Trophoblast cell (in vitro differentiated cells and primary cell): ENCODE measurements around the gene TGM3.

Source experiments
- DNase-seq, 2 donors: peaks; one replicate each; pipeline ENCODE4 v3.0.0-alpha.2; 2016
- H2AFZ ChIP-seq: 2 replicates; pipeline ENCODE4 v1.6.1; 2013; ENCODE audit warnings: low read length, moderate library complexity, mild to moderate bottlenecking; ENCODE audit not compliant: insufficient read depth, poor library complexity
- H2AK5ac ChIP-seq: 2 replicates; pipeline ENCODE4 v1.6.1; 2013; ENCODE audit warnings: mild to moderate bottlenecking, low read length
- H2BK120ac ChIP-seq: 2 replicates; pipeline ENCODE4 v1.6.1; 2013; ENCODE audit warnings: low read length, mild to moderate bottlenecking, moderate library complexity; ENCODE audit not compliant: insufficient read depth, poor library complexity
- H2BK12ac ChIP-seq: 2 replicates; pipeline ENCODE4 v1.6.1; 2013; ENCODE audit warnings: mild to moderate bottlenecking, low read length, moderate library complexity
- H2BK5ac ChIP-seq: 2 replicates; pipeline ENCODE4 v1.6.1; 2013; ENCODE audit warnings: low read length, low read depth, moderate library complexity, mild to moderate bottlenecking; ENCODE audit not compliant: poor library complexity
- H3K14ac ChIP-seq: 2 replicates; pipeline ENCODE4 v1.6.1; 2013; ENCODE audit warnings: mild to moderate bottlenecking, low read length
- H3K18ac ChIP-seq: 2 replicates; pipeline ENCODE4 v1.6.1; 2013; ENCODE audit warnings: mild to moderate bottlenecking, low read length
- H3K23ac ChIP-seq: 2 replicates; pipeline ENCODE4 v1.6.1; 2013; ENCODE audit warnings: low read length
- H3K27ac ChIP-seq: 2 replicates; pipeline ENCODE4 v1.5.1; 2013; ENCODE audit warnings: low read depth, mild to moderate bottlenecking, inconsistent platforms, low read length, moderate library complexity
- H3K27me3 ChIP-seq: 2 replicates; pipeline ENCODE4 v1.6.1; 2013; ENCODE audit warnings: inconsistent platforms, mild to moderate bottlenecking, low read length, moderate library complexity; ENCODE audit not compliant: insufficient read depth
- H3K36me3 ChIP-seq, 2 experiments: 1 replicate in 1 of 2; 2 replicates in 1 of 2; pipeline ENCODE4 v1.6.1; 2013; ENCODE audit warnings: low read length in 2 of 2, mild to moderate bottlenecking in 2 of 2, moderate library complexity in 1 of 2; ENCODE audit not compliant: insufficient read depth in 2 of 2, control insufficient read depth in 1 of 2
- H3K4ac ChIP-seq: 2 replicates; pipeline ENCODE4 v1.6.1; 2013; ENCODE audit warnings: low read depth, mild to moderate bottlenecking, low read length, moderate library complexity
- H3K4me1 ChIP-seq, 2 experiments: 1 replicate in 1 of 2; 2 replicates in 1 of 2; pipeline ENCODE4 v1.6.1; 2013; ENCODE audit warnings: low read length in 2 of 2, mild to moderate bottlenecking in 2 of 2, moderate library complexity in 1 of 2; ENCODE audit not compliant: insufficient read depth in 2 of 2, control insufficient read depth in 1 of 2
- H3K4me2 ChIP-seq: 2 replicates; pipeline ENCODE4 v1.6.1; 2013; ENCODE audit warnings: inconsistent platforms, mild to moderate bottlenecking, low read length, moderate library complexity
- H3K4me3 ChIP-seq: 2 replicates; pipeline ENCODE4 v1.5.1; 2013; ENCODE audit warnings: mild to moderate bottlenecking, low read depth, low read length, inconsistent platforms
- H3K79me1 ChIP-seq: one replicate; pipeline ENCODE4 v1.6.1; 2013; ENCODE audit warnings: low read length
- H3K79me2 ChIP-seq: 2 replicates; pipeline ENCODE4 v1.6.1; 2013; ENCODE audit warnings: low read length, mild to moderate bottlenecking; ENCODE audit not compliant: control insufficient read depth, insufficient read depth, poor library complexity
- H3K9ac ChIP-seq: 2 replicates; pipeline ENCODE4 v1.6.1; 2013; ENCODE audit warnings: mild to moderate bottlenecking, low read length
- H3K9me3 ChIP-seq: 2 replicates; pipeline ENCODE4 v1.6.1; 2013; ENCODE audit warnings: low read depth, mild to moderate bottlenecking, control low read depth, inconsistent platforms, low read length; ENCODE audit not compliant: insufficient read depth
- H4K12ac ChIP-seq: 2 replicates; pipeline ENCODE4 v1.6.1; 2013; ENCODE audit warnings: low read depth, mild to moderate bottlenecking, low read length, moderate library complexity
- H4K8ac ChIP-seq: 2 replicates; pipeline ENCODE4 v1.6.1; 2013; ENCODE audit warnings: low read depth, mild to moderate bottlenecking, low read length, moderate library complexity
- H4K91ac ChIP-seq: one replicate; pipeline ENCODE4 v1.6.1; 2013; ENCODE audit warnings: low read depth, mild to moderate bottlenecking, low read length, moderate library complexity
- WGBS: extraction: QIAGEN DNeasy Blood & Tissue Kit; methylation state at CpG from one replicate; pipeline ENCODE4 v1.1.7; 2013; ENCODE audit warnings: missing lambda C conversion rate; ENCODE audit not compliant: insufficient read length, insufficient coverage; ENCODE audit errors: extremely low coverage; 5-methylcytosine and 5-hydroxymethylcytosine counted together

TGM3 gene

DNA sequence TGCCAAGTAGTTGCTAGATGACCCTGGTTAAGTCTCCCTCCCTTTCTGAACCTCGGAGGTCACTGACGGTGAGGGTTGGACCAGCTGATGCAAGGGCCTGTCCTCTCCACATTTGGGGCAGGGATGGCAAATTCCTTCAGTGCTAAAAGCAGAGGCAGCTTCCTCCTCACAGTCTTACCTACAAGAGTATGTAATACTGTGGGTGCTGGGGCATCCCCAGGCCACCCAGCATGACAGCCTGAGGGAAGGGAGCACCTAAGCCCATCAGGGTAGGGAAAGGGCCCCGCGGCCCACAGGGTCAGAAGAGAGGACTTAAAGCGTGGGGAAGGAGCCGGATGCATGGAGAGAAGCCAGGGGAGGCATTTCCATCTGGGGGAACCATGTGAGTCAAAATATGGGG lies 38.0 kb downstream of the TGM3 start:
- no peak overlapping the region for H4K91ac ChIP-seq
- H4K12ac ChIP-seq = no peak overlapping the region
- H2AK5ac ChIP-seq = no peak overlapping the region
- no peaks in the 10 kb centered on the region for H3K27me3 ChIP-seq
- no peaks in the 10 kb centered on the region for H3K79me1 ChIP-seq
- WGBS = no CpG with 5 or more reads among the region's 6 CpGs
- no peak overlapping the region for H3K18ac ChIP-seq
- no peaks in the 10 kb centered on the region for H3K79me2 ChIP-seq
- H3K23ac ChIP-seq = no peak overlapping the region
- H2AFZ ChIP-seq = no peak overlapping the region
- H3K9me3 ChIP-seq = no peaks in the 10 kb centered on the region
- H3K14ac ChIP-seq = no peak overlapping the region
- no peak overlapping the region for H4K8ac ChIP-seq
- no peak for DNase-seq
- no peaks in the 10 kb centered on the region for H3K4me1 ChIP-seq
- H3K4ac ChIP-seq = no peak overlapping the region
- no peak overlapping the region for H2BK12ac ChIP-seq
- no peak overlapping the region for H3K4me2 ChIP-seq
- H3K4me3 ChIP-seq = no peak overlapping the region
- H2BK120ac ChIP-seq = no peak overlapping the region
- H3K27ac ChIP-seq = no peak overlapping the region
- H2BK5ac ChIP-seq = no peak overlapping the region
- H3K9ac ChIP-seq = no peak overlapping the region
- H3K36me3 ChIP-seq = no peaks in the 10 kb centered on the region

DNA sequence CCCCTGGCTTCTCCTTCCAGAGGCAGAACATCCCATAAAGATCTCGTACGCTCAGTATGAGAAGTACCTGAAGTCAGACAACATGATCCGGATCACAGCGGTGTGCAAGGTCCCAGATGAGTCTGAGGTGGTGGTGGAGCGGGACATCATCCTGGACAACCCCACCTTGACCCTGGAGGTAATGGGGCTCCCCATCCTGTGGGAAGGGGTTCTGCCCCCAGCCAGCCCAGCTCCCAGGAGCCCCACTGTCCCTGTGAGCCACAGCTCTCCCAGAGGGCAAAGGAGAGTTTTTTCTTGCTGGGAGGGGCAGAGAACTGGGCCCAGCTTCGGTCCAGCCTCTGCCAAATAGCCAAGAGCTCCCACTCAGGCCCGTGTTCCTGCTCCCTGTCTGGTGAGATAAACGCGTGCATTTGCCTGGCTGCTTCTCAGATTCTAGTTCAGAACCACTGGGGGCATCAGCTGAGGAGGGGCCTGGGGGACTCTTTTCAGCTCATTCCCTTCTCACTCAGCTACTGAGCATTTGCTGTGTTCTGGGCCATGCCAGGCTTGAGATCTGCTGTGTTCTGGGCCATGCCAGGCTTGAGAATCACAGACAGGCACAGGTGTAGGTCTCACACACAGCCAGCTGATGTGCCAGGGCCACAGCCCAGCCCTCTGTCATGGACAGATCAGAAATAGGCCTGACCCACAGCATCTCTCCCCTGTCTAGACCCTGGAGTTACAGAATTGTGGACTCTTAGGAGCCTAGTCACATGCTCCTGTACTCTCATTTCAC lies 39.5 kb downstream of the TGM3 start:
- WGBS = no CpG with 5 or more reads among the region's 9 CpGs
- no peak overlapping the region for H2BK12ac ChIP-seq
- DNase-seq = no peak
- no peak overlapping the region for H2AFZ ChIP-seq
- no peak overlapping the region for H2AK5ac ChIP-seq
- H3K36me3 ChIP-seq = no peaks in the 10 kb centered on the region
- no peak overlapping the region for H3K9ac ChIP-seq
- H3K27me3 ChIP-seq = no peaks in the 10 kb centered on the region
- no peaks in the 10 kb centered on the region for H3K79me2 ChIP-seq
- H3K23ac ChIP-seq = no peak overlapping the region
- no peak overlapping the region for H3K27ac ChIP-seq
- H3K4me2 ChIP-seq = no peak overlapping the region
- H3K4me1 ChIP-seq = no peaks in the 10 kb centered on the region
- H3K4ac ChIP-seq = no peak overlapping the region
- no peak overlapping the region for H2BK5ac ChIP-seq
- H3K4me3 ChIP-seq = no peak overlapping the region
- H2BK120ac ChIP-seq = no peak overlapping the region
- H3K14ac ChIP-seq = no peak overlapping the region
- H3K9me3 ChIP-seq = no peaks in the 10 kb centered on the region
- H4K8ac ChIP-seq = no peak overlapping the region
- no peaks in the 10 kb centered on the region for H3K79me1 ChIP-seq
- no peak overlapping the region for H4K12ac ChIP-seq
- no peak overlapping the region for H3K18ac ChIP-seq
- no peak overlapping the region for H4K91ac ChIP-seq

DNA sequence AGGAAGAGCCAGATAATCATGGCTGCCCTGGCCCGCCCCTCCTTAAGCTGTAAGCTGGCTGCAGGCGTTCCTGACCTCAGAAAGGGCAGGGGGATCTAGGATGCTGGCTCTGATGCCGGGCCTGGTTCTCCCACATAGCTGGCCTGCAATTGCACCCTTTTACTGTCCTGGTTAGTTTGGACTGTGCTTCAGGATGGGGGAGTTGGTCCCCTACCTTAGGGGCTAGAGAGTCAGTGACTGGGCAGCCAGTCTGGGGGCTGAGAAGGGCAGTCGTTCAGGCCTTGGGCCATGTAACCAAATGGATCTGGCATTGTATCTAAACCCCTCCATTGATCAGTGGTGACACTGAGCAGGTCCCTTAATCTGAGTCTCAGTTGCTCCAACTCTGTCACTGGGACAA lies 40.7 kb downstream of the TGM3 start:
- H2BK120ac ChIP-seq = no peak overlapping the region
- H3K4ac ChIP-seq = no peak overlapping the region
- H3K27me3 ChIP-seq = no peaks in the 10 kb centered on the region
- H4K91ac ChIP-seq = no peak overlapping the region
- no peaks in the 10 kb centered on the region for H3K79me1 ChIP-seq
- H3K4me2 ChIP-seq = no peak overlapping the region
- no peak overlapping the region for H2AFZ ChIP-seq
- DNase-seq = no peak
- H4K12ac ChIP-seq = no peak overlapping the region
- no peaks in the 10 kb centered on the region for H3K4me1 ChIP-seq
- no peak overlapping the region for H3K18ac ChIP-seq
- no peak overlapping the region for H2BK5ac ChIP-seq
- H2BK12ac ChIP-seq = no peak overlapping the region
- H3K9ac ChIP-seq = no peak overlapping the region
- no peak overlapping the region for H4K8ac ChIP-seq
- no peak overlapping the region for H3K27ac ChIP-seq
- WGBS = no CpG with 5 or more reads among the region's 4 CpGs
- H3K4me3 ChIP-seq = no peak overlapping the region
- no peaks in the 10 kb centered on the region for H3K9me3 ChIP-seq
- H2AK5ac ChIP-seq = no peak overlapping the region
- H3K36me3 ChIP-seq = no peaks in the 10 kb centered on the region
- H3K14ac ChIP-seq = no peak overlapping the region
- no peaks in the 10 kb centered on the region for H3K79me2 ChIP-seq
- H3K23ac ChIP-seq = no peak overlapping the region

DNA sequence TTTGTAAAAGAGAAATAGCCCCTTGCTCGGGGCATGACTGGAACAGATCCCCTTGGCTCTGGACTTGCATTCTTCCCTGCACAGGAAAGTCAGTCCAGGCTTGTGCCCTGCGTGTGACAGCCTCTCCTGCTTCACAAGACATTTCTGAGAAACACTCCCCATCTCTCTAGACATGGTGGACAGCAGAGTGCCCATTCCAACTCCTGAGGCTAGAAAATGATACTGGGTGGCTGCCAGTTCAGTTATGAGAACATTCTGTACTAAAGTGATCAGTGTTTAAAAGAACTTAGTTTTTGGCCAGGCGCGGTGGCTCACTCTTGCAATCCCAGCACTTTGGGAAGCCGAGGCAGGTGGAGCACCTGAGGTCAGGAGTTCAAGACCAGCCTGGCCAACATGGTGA lies 41.3 kb downstream of the TGM3 start:
- no peaks in the 10 kb centered on the region for H3K79me1 ChIP-seq
- H3K9me3 ChIP-seq = no peaks in the 10 kb centered on the region
- no CpG with 5 or more reads among the region's 5 CpGs for WGBS
- no peaks in the 10 kb centered on the region for H3K27me3 ChIP-seq
- DNase-seq = no peak
- no peak overlapping the region for H3K14ac ChIP-seq
- H2BK120ac ChIP-seq = no peak overlapping the region
- no peak overlapping the region for H3K4me2 ChIP-seq
- no peak overlapping the region for H3K18ac ChIP-seq
- no peak overlapping the region for H3K9ac ChIP-seq
- H2AFZ ChIP-seq = no peak overlapping the region
- H2BK5ac ChIP-seq = no peak overlapping the region
- no peak overlapping the region for H2BK12ac ChIP-seq
- H3K27ac ChIP-seq = no peak overlapping the region
- H3K23ac ChIP-seq = no peak overlapping the region
- H4K8ac ChIP-seq = no peak overlapping the region
- H3K4me3 ChIP-seq = no peak overlapping the region
- no peaks in the 10 kb centered on the region for H3K36me3 ChIP-seq
- H3K4ac ChIP-seq = no peak overlapping the region
- H2AK5ac ChIP-seq = no peak overlapping the region
- H4K91ac ChIP-seq = no peak overlapping the region
- H3K79me2 ChIP-seq = no peaks in the 10 kb centered on the region
- H4K12ac ChIP-seq = no peak overlapping the region
- no peaks in the 10 kb centered on the region for H3K4me1 ChIP-seq
